Right ventricle myocardium superior (tissue), 1 donor: ENCODE results near the gene MYCN. TPM values are rescaled to one million over a fixed set of nuclear protein-coding genes. Genes with fewer than 3 reads are reported as not detected.

Source experiments
- ATAC-seq: fragments of 200-7000 bp; cut with Tn5 transposase; one replicate; pipeline ENCODE4 v1.9.1; 2020; ENCODE audit warnings: mild to moderate bottlenecking; ENCODE audit not compliant: poor library complexity
- DNase-seq: peaks from one replicate; pipeline ENCODE4 v3.0.0-alpha.2; 2020
- intact Hi-C: fragments of 100-400 bp; cut with DNase I; formaldehyde crosslinking; loops from one replicate; pipeline ENCODE4 v1.11.2; 2022
- total RNA-seq: library from RNA; stranded (reverse); fragmentation: NEBNext Ultra II Directional; extraction: Animal tissue kit (Norgen Biotek cat#: 25700); gene quantifications from one replicate; pipeline ENCODE4 v1.2.1, GENCODE V29; 2021
- donor health status: DM: no; HTN: yes; CAD: no; lungs with severe emphysema.

The MYCN gene
- total RNA-seq, 1 donor from 2014 or later, result 0.24 TPM

DNA sequence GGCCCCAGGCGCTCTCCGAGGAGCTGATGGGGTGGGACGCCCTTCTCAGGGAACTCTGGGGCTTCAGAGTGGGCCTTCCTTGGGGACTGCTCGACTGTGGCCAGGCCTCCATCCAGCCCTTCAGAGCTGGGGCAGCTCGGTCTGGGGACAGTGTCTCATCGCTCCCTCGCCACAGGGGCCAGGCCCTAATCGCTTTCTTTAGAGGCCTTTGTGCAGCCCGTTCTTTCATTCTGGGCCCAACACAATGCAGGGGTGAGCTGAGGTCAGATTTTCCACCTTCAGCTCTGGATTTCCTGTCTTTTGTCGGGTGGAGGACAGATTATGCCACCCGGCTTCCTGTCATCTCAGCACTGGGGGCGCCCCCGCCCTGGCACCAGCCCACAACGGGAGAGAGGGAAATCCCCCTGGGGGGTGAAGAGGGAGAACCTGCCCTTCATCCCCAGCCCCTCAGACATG is 25.2 kb downstream of the MYCN start:
- intact Hi-C loops, result no loop called here
- DNase-seq (no peak), ATAC-seq (no peak)

GRCh38 chr2:15967415-15968279 is 27.3 kb downstream of the MYCN start:
- ATAC-seq, result no peak
- no peak for DNase-seq
- intact Hi-C loops, result no loop called here

GRCh38 chr2:15968280-15969178 is 28.2 kb downstream of the MYCN start:
- DNase-seq (no peak), ATAC-seq (no peak)
- intact Hi-C loops, result no loop called here

DNA sequence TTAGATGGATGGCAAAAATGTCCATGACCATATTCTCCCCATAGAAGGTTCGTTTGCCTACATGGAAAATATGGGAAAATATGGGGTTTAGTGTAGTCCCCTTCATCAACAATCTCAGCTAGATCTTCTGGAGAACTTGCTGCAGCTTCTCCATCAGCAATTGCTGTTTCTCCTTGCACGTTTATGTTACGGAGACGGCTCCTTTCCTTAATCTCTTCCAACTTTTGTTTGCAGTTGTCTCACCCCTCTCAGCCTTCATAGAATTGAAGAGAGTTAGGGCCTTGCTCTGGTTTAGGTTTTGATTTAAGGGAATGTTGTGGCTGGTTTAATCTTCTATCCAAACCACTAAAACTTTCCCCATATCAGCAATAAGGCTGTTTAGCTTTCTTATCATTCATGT is 28.9 kb downstream of the MYCN start:
- DNase-seq (no peak), ATAC-seq (no peak)
- intact Hi-C loops, result no loop called here

- no peak for ATAC-seq
- intact Hi-C loops, result no loop called here
- DNase-seq, result no peak
These were observed 30.4 kb downstream of the MYCN start for GRCh38 chr2:15970701-15971100.

- intact Hi-C loops, result no loop called here
- DNase-seq (no peak), ATAC-seq (no peak)
These were observed 31.0 kb downstream of the MYCN start for GRCh38 chr2:15971351-15971750.

DNA sequence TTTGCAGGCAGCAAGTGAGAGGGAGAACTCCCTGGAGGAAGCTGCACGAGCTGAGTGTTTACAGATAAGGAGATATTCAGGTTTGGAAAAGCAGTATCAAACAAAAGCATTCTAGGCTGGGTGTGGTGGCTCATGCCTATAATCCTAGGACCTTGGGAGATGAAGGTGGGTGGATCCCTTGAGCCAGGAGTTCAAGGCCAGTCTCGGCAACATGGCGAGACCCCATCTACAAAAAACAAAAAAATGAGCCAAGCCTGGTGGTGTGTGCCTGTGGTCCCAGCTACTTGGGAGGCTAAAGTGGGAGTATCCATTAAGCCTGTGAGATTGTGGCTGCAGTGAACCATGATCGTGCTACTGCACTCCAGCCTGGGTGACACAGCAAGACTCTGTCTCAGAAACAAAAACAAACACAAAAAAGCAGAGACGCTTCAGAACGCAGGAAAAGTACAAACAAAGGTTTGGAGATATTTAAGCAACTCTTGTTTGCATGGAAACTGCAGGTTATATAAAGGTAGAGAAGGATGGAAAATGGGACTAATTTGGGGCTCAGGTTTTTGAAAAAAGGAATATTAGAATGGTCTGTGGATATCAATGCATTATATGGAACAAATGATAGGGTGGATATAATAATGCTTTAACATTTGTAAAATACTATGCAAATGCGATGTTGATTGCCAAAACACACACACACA is 31.6 kb downstream of the MYCN start:
- ATAC-seq, result no peak
- intact Hi-C loops, result no loop called here
- DNase-seq, result no peak

DNA sequence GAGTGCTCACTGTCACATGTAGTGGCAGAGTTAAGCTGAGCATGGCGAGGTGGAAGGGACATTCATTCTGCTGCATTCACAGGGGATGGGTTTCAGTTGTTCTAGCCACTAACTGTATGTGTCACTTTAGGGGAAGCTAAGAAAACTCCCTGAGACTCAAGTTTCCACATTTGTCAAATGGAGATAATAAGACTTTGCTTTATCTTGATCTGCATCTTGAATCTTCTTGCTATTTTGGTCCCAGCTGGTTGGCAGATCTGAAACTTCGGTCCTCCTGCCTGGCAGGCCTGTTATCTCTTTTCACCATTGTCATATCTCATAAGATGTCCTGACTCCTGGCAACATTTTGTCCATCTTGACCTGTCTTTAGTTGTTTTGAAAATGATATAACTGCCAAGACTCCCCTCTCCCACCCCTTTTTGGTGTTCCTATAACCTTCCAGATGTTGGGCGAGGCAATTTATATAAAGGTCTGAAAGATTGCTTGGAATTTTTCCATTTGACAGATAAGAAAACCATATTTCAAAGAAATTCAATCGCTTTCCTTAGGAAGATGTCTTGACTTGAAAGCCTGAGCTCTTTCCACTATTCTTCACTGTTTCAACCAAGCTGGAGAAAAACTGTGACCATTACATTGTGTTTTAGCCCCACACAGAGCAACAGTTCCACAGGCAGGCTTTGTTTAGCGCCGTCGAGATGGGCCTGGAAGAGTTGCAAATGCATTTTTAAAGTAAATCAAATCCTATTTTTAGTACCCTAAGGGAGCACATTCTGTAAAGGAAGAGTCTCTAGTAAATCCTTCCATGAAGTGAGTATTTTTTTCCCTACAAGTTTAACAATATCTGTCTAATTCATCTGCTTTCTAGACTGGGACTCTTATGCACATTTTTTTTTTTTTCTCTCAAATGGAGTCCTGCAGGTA is 33.4 kb downstream of the MYCN start:
- no peak for ATAC-seq
- DNase-seq, result no peak
- intact Hi-C loops, result no loop called here

DNA sequence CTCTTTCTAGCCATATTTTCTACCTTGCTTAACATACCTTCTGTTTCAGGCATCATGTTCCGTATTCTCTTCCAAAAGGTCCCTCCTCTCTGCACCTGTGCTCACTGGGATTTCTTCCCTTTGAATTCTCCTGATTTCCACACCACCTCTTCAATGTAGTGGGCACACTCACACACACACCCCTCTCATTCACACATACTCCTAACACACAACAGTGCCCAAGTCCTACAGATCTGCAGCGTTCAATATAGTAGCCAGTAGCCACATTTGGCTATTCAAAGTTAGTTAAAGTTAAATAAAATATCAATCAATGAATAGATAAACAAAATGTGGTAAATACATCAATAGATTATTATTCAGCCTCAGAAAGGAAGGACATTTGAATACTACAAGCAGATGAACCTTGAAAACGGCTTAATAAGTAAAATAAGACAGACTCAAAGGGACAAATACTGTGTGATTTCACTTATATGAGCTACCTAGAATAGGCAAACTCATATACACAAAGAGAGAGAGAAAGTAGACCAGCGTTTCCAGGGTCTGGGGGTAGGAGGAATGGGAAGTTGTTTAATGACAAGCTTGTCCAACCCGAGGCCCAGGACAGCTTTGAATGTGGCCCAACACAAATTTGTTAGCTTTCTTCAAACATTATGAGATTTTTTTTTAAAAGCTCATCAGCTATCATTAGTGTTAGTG is 34.4 kb downstream of the MYCN start:
- intact Hi-C loops, result no loop called here
- ATAC-seq (no peak), DNase-seq (no peak)

DNA sequence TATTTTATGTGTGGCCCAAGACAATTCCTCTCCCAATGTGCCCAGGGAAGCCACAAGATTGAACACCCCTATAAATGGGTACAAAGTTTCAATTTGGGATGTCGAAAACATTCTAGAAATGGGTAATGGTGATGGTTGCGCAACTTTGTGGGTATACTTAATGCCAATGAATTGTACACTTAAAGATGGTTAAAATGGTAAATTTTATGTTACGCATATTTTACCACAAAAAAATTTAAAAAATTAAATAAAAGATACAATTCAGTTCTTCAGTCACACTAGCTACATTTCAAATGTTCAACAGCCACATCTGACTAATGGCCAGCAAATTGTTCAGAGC is 34.9 kb downstream of the MYCN start:
- ATAC-seq (no peak), DNase-seq (no peak)
- intact Hi-C loops, result no loop called here

GRCh38 chr2:15975676-15976075 is 35.3 kb downstream of the MYCN start:
- intact Hi-C loops, result no loop called here
- no peak for ATAC-seq
- DNase-seq, result no peak

- ATAC-seq, result no peak
- intact Hi-C loops, result no loop called here
- DNase-seq, result no peak
These were observed 36.0 kb downstream of the MYCN start for GRCh38 chr2:15976354-15976753.

- DNase-seq, result no peak
- intact Hi-C loops, result no loop called here
- ATAC-seq, result no peak
These were observed 38.9 kb downstream of the MYCN start for GRCh38 chr2:15979051-15979758.

- no peak for ATAC-seq
- intact Hi-C loops, result no loop called here
- DNase-seq, result no peak
These were observed 39.6 kb downstream of the MYCN start for GRCh38 chr2:15979759-15980604.

DNA sequence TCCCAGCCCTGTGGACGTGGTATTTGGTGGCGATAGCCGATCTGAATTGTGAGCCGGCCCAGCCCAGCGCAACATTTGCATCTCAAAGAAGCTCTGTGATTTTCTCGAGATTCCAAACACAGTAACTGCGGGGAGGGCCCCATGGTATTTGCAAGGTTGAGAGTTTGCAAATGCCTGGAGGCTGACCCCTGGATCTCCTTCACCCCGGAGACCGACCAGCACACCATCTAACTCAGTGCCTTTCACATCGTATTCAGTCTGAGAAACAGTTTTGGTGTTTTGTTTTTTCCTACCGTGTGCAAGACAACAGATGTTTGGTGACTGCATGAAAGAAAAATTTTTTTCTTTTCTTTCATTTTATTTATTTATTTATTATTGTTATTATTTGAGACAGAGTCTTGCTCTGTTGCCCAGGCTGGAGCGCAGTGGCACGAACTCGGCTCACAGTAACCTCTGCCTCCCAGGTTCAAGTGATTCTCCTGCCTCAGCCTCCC is 40.3 kb downstream of the MYCN start:
- no peak for DNase-seq
- ATAC-seq, result no peak
- intact Hi-C loops, result no loop called here

DNA sequence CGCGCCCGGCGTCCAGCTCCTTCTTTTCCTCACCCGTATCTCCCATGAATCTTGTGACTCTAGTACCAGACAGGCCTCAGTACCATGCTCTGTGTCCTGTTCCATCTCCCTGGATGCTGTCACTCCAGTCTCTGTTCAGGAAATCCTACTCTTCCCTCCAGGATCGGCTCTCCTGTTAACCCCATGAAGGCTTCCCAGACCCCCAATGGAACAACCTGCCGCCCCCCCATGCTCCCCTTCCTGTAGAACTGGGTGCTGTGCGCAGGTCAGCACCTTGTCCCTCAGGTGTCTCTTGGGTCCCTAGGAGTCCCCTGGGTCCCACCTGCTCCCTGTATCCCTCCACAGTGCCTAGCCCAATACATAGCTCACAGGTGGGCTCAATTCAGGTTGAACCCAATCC is 41.3 kb downstream of the MYCN start:
- DNase-seq (no peak), ATAC-seq (no peak)
- intact Hi-C loops, result no loop called here
